Activated CD8-positive, alpha-beta memory T cell treated with anti-CD3 and anti-CD28 coated beads, Interleukin-2, amount 50 U/mL, for 24 hours (primary cell): ENCODE data around the gene FKBP1C.

Source experiments
- DNase-seq: peaks from one replicate; pipeline ENCODE4 v3.0.0-alpha.2; 2020; ENCODE audit errors: extremely low read depth

Gene FKBP1C

GRCh38 chr6:63261820-63262219 is 50.6 kb downstream of the FKBP1C start:
- no peak for DNase-seq
